SK-N-SH (cell line): ENCODE measurements around the gene TRIM9. TPM values are rescaled to one million over a fixed set of nuclear protein-coding genes. Genes with fewer than 3 reads are reported as not detected.

Experiments used
- CTCF ChIA-PET: fragments of 300-600, 350-600 bp; formaldehyde crosslinking; extraction: SDS; loops from one replicate; lab custom pipeline; 2021; lab: Yijun Ruan, JAX
- POLR2A ChIA-PET: fragments of 350-600 bp; sonication (Branson Sonifier 250); formaldehyde crosslinking; extraction: SDS; loops from one replicate; lab custom pipeline; 2020; ENCODE audit warnings: antibody characterized with exemption, inconsistent platforms; lab: Yijun Ruan, JAX
- DNase-seq: peaks from one replicate; pipeline ENCODE4 v3.0.0; 2012
- H2AFZ ChIP-seq: fragments of 200-600 bp; sonication (generic); 2 replicates; pipeline ENCODE4 v1.8.1; 2016; ENCODE audit warnings: antibody characterized with exemption, mild to moderate bottlenecking, low read depth
- H3F3A ChIP-seq: fragments of 200-600 bp; sonication (generic); replicated peaks from 2 replicates; pipeline ENCODE3; 2016; ENCODE audit warnings: antibody characterized with exemption, mild to moderate bottlenecking; ENCODE audit not compliant: insufficient read depth
- H3K27ac ChIP-seq, 2 experiments: fragments of 200-500 bp in 1 of 2; fragments of 200-600 bp in 1 of 2; sonication (Bioruptor generic) in 1 of 2; sonication (generic), shearing (Covaris generic) in 1 of 2; 2 replicates each; pipeline versions ENCODE4 v1.5.1 to v1.6.1; 2014 to 2016; ENCODE audit warnings: low read depth in 2 of 2, inconsistent platforms in 1 of 2, low read length in 1 of 2, mild to moderate bottlenecking in 1 of 2, mixed read lengths in 1 of 2
- H3K27me3 ChIP-seq: fragments of 200-600 bp; sonication (generic), shearing (Covaris generic); 2 replicates; pipeline ENCODE4 v1.6.1; 2016; ENCODE audit warnings: mixed run types; ENCODE audit not compliant: insufficient read depth
- H3K36me3 ChIP-seq, 2 experiments: fragments of 200-500 bp in 1 of 2; fragments of 200-600 bp in 1 of 2; sonication (Bioruptor generic) in 1 of 2; sonication (generic) in 1 of 2; replicated peaks in 1 of 2; 2 replicates each; pipeline versions ENCODE3 to v1.5.1; 2014 to 2016; ENCODE audit warnings: low read length in 1 of 2, mild to moderate bottlenecking in 1 of 2; ENCODE audit not compliant: insufficient read depth in 2 of 2, control insufficient read depth in 1 of 2
- H3K4me1 ChIP-seq, 2 experiments: fragments of 200-500 bp in 1 of 2; fragments of 200-600 bp in 1 of 2; sonication (Bioruptor generic) in 1 of 2; sonication (generic), shearing (Covaris generic) in 1 of 2; 2 replicates each; pipeline versions ENCODE4 v1.5.1 to v1.6.1; 2014 to 2016; ENCODE audit warnings: low read depth in 1 of 2, low read length in 1 of 2, mixed run types in 1 of 2; ENCODE audit not compliant: insufficient read depth in 2 of 2, control insufficient read depth in 1 of 2
- H3K4me2 ChIP-seq: fragments of 200-600 bp; sonication (generic), shearing (Covaris generic); 2 replicates; pipeline ENCODE4 v1.6.1; 2017; ENCODE audit warnings: mixed run types
- H3K4me3 ChIP-seq, 2 experiments: fragments of 200-500 bp in 1 of 2; fragments of 200-600 bp in 1 of 2; sonication (Bioruptor generic) in 1 of 2; sonication (generic), shearing (Covaris generic) in 1 of 2; 2 replicates each; pipeline versions ENCODE4 v1.5.1 to v1.8.1; 2014 to 2016; ENCODE audit warnings: low read depth in 2 of 2, inconsistent platforms in 1 of 2, low read length in 1 of 2, mild to moderate bottlenecking in 1 of 2, mixed read lengths in 1 of 2, moderate library complexity in 1 of 2
- H3K79me2 ChIP-seq: fragments of 200-600 bp; sonication (generic); 2 replicates; pipeline ENCODE4 v1.8.1; 2017; ENCODE audit warnings: mild to moderate bottlenecking; ENCODE audit not compliant: insufficient read depth
- H3K9ac ChIP-seq: fragments of 200-600 bp; sonication (generic); 2 replicates; pipeline ENCODE4 v1.6.1; 2017; ENCODE audit warnings: mixed run types
- H3K9me2 ChIP-seq: fragments of 200-600 bp; sonication (generic); 2 replicates; pipeline ENCODE4 v1.6.1; 2017; ENCODE audit warnings: mixed run types
- H3K9me3 ChIP-seq: fragments of 200-600 bp; sonication (generic); 2 replicates; pipeline ENCODE4 v1.6.1; 2017; ENCODE audit warnings: mixed run types, mild to moderate bottlenecking, moderate library complexity
- H4K20me1 ChIP-seq: fragments of 200-600 bp; sonication (generic); 2 replicates; pipeline ENCODE4 v1.6.1; 2017; ENCODE audit warnings: mild to moderate bottlenecking, mixed run types; ENCODE audit not compliant: insufficient read depth
- CHD2 ChIP-seq: fragments of 150-350 bp; IDR thresholded peaks from 2 replicates; pipeline ENCODE4 v1.6.1; 2018; ENCODE audit warnings: low read length; ENCODE audit not compliant: partially characterized antibody
- CTCF ChIP-seq: fragments of 200-600 bp; sonication (generic); IDR thresholded peaks from 2 replicates; pipeline ENCODE4 v1.6.1; 2017; ENCODE audit warnings: antibody characterized with exemption, mild to moderate bottlenecking, moderate library complexity
- ELF1 ChIP-seq: IDR thresholded peaks from 2 replicates; pipeline ENCODE4 v1.4.0; 2012
- EP300 ChIP-seq, 2 experiments: IDR thresholded peaks; 2 replicates each; pipeline versions ENCODE4 v1.4.0 to v1.6.1; 2012; ENCODE audit warnings: borderline replicate concordance in 1 of 2, low read depth in 1 of 2, low read length in 1 of 2
- EZH2phosphoT487 ChIP-seq: fragments of 200-600 bp; sonication (generic); IDR thresholded peaks from 2 replicates; pipeline ENCODE4 v1.6.1; 2017; ENCODE audit warnings: low read depth, mixed run types, mild to moderate bottlenecking, antibody characterized with exemption, moderate library complexity, borderline replicate concordance
- FOSL2 ChIP-seq: IDR thresholded peaks from 2 replicates; pipeline ENCODE4 v1.4.0; 2012; ENCODE audit warnings: low read depth, mild to moderate bottlenecking, moderate library complexity, borderline replicate concordance
- JUND ChIP-seq: IDR thresholded peaks from 2 replicates; pipeline ENCODE4 v1.4.0; 2012
- MAX ChIP-seq: IDR thresholded peaks from 2 replicates; pipeline ENCODE4 v1.4.0; 2012; ENCODE audit warnings: low read depth
- MEF2A ChIP-seq: IDR thresholded peaks from 2 replicates; pipeline ENCODE4 v1.4.0; 2012; ENCODE audit warnings: low read depth, borderline replicate concordance
- NRF1 ChIP-seq: IDR thresholded peaks from 2 replicates; pipeline ENCODE4 v1.6.1; 2012; ENCODE audit warnings: low read depth, mild to moderate bottlenecking, low read length
- RXRA ChIP-seq: IDR thresholded peaks from 2 replicates; pipeline ENCODE4 v1.4.0; 2012; ENCODE audit warnings: low read depth, mild to moderate bottlenecking, borderline replicate concordance
- SIN3A ChIP-seq: IDR thresholded peaks from 2 replicates; pipeline ENCODE4 v1.6.1; 2012; ENCODE audit warnings: low read depth, mild to moderate bottlenecking, low read length, moderate library complexity, borderline replicate concordance
- TCF12 ChIP-seq: IDR thresholded peaks from 2 replicates; pipeline ENCODE4 v1.4.0; 2012
- USF1 ChIP-seq: IDR thresholded peaks from 2 replicates; pipeline ENCODE4 v1.4.0; 2012; ENCODE audit warnings: low read depth, borderline replicate concordance
- USF2 ChIP-seq: fragments of 150-350 bp; IDR thresholded peaks from 2 replicates; pipeline ENCODE4 v1.6.1; 2017; ENCODE audit warnings: antibody characterized with exemption, low read length, low read depth, borderline replicate concordance
- ZBTB33 ChIP-seq: IDR thresholded peaks from 2 replicates; pipeline ENCODE4 v1.4.0; 2012; ENCODE audit warnings: low read depth, borderline replicate concordance
- WGBS: methylation state at CpG from one replicate; pipeline ENCODE4 v1.1.6; 2017; ENCODE audit warnings: low lambda C conversion rate; 5-methylcytosine and 5-hydroxymethylcytosine counted together
- polyA plus RNA-seq, 3 experiments: library from polyadenylated mRNA; depleted of rRNA; stranded (reverse); fragments of >200 nt; gene quantifications; 2 replicates each; pipeline ENCODE4 v1.2.3, GENCODE V29; 2012

TRIM9 gene
- polyA plus RNA-seq, 1 of the 3 experiments (the other 2 are of a cell fraction), result 3.9 TPM

GRCh38 chr14:51086044-51086443 is 8.9 kb downstream of the TRIM9 start:
- H3K27me3 ChIP-seq, result no peaks in the 10 kb centered on the region
- H3F3A ChIP-seq, result peaks cover 3% of the 10 kb centered on the region
- POLR2A ChIA-PET, result interaction anchor here (0.6 kb wide), 1 partner anchor 143 kb away, joined by 3 read pairs; no protein-coding TSS in a partner anchor
- no peak overlapping the region for H3K4me3 ChIP-seq
- H3K79me2 ChIP-seq, result no peaks in the 10 kb centered on the region; the same call in 1 of the 2 replicates
- WGBS, result 63% methylated on average over 2 of the region's 2 CpGs
- DNase-seq, result no peak
- H3K9me2 ChIP-seq, result no peaks in the 10 kb centered on the region
- H3K27ac ChIP-seq, result no peak overlapping the region
- no peak overlapping the region for H3K9ac ChIP-seq
- H4K20me1 ChIP-seq, result no peaks in the 10 kb centered on the region
- peaks cover 0 to 3% of the 10 kb centered on the region in 2 experiments; a peak in 1 of 4 replicates for H3K4me1 ChIP-seq
- no peak overlapping the region for H2AFZ ChIP-seq
- TF ChIP-seq ZBTB33 (no peak), FOSL2 (no peak), EZH2phosphoT487 (no peak), MAX (no peak), JUND (no peak), MEF2A (no peak), RXRA (no peak), USF2 (no peak), ELF1 (no peak), EP300 (IDR thresholded peaks at IDR 0.05; ENCODE audit: borderline replicate concordance in 1 of 2, low read depth in 1 of 2, low read length in 1 of 2) (no peak), USF1 (no peak), CHD2 (no peak), NRF1 (no peak), CTCF (no peak), TCF12 (no peak), SIN3A (no peak)
- CTCF ChIA-PET, result no interaction called here
- no peak overlapping the region for H3K4me2 ChIP-seq
- no peaks in the 10 kb centered on the region for H3K9me3 ChIP-seq
- H3K36me3 ChIP-seq, result no peaks in the 10 kb centered on the region
